ENCODE results near the gene LAMA3. TPM values are rescaled to one million over a fixed set of nuclear protein-coding genes. Genes with fewer than 3 reads are reported as not detected.

The LAMA3 gene
- total RNA-seq, 1 experiment from 2014 or later = 8.1 TPM

DNA sequence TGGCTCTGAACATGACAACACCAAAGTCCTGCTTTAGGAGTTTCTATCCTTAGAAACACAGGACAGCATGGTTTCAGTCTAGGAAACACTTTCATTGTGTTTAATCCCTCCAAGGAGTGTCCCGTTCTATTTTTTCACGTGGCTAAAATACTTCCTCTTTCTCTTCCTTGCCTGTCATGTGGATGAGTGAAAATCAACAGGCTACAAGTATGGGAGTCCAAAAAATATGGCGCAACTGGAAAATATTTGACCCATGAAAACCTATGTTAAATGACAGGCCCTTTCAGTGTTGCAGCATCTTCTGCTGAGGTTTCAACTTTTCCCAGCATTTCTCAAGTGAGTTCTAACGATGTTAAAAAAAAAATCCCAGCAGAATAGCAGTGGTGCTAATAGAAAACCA is 146.3 kb downstream of the LAMA3 start:
- BruUV-seq (replicated peaks) = no TSS peak

GRCh38 chr18:23837591-23837990 is 148.3 kb downstream of the LAMA3 start:
- TF ChIP-seq SIN3A (IDR thresholded peaks at IDR 0.05; ENCODE audit: borderline replicate concordance, insufficient read depth, low read depth, low read length) (no peak), TCF7L2 (IDR thresholded peaks at IDR 0.05; ENCODE audit: low read depth, low read length) (no peak), REST (IDR thresholded peaks at IDR 0.05; ENCODE audit: insufficient read depth in 1 of 2, low read depth in 2 of 2, low read length in 1 of 2) (no peak), POLR2AphosphoS5 (IDR thresholded peaks at IDR 0.05; ENCODE audit: low read depth, low read length) (no peak)
- TF ChIP-seq, protein P1, sequence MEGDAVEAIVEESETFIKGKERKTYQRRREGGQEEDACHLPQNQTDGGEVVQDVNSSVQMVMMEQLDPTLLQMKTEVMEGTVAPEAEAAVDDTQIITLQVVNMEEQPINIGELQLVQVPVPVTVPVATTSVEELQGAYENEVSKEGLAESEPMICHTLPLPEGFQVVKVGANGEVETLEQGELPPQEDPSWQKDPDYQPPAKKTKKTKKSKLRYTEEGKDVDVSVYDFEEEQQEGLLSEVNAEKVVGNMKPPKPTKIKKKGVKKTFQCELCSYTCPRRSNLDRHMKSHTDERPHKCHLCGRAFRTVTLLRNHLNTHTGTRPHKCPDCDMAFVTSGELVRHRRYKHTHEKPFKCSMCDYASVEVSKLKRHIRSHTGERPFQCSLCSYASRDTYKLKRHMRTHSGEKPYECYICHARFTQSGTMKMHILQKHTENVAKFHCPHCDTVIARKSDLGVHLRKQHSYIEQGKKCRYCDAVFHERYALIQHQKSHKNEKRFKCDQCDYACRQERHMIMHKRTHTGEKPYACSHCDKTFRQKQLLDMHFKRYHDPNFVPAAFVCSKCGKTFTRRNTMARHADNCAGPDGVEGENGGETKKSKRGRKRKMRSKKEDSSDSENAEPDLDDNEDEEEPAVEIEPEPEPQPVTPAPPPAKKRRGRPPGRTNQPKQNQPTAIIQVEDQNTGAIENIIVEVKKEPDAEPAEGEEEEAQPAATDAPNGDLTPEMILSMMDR (IDR thresholded peaks at IDR 0.05) = no peak
- H3K9me3 ChIP-seq (ENCODE audit: control insufficient read depth, insufficient read depth, low read depth, low read length) = no peaks in the 10 kb centered on the region
- no peak overlapping the region for H3K27ac ChIP-seq (ENCODE audit: low read length)
- POLR2A ChIA-PET = interaction anchor here (0.5 to 0.6 kb wide), 2 partner anchors 302 to 308 kb away, joined by 3 to 6 read pairs; no protein-coding TSS in a partner anchor
- CTCF ChIA-PET = interaction anchor here (0.6 kb wide), 1 partner anchor 350 kb away, joined by 6 read pairs; no protein-coding TSS in a partner anchor
- intact Hi-C loops (cut with micrococcal nuclease; ENCODE audit: unreplicated experiment) (no loop called here), in situ Hi-C loops (cut with HindIII; ENCODE audit: low pct_unique_long_range_greater_than_20kb, low sequenced_read_pairs) (no loop called here)
- no peaks in the 10 kb centered on the region for H3K4me1 ChIP-seq (ENCODE audit: control insufficient read depth, insufficient read depth, low read length)
- ATAC-seq = no peak
- no peaks in the 10 kb centered on the region for H3K36me3 ChIP-seq (ENCODE audit: control insufficient read depth, insufficient read depth, low read length)
- BruUV-seq (replicated peaks) = no TSS peak
- DNase-seq (ENCODE audit: low read depth, low spot score) = no peak
- no peak overlapping the region for H3K4me3 ChIP-seq (ENCODE audit: low read depth in 2 of 2, low read length in 2 of 2)
- H3K27me3 ChIP-seq (ENCODE audit: control insufficient read depth, insufficient read depth, low read length) = no peaks in the 10 kb centered on the region; the same call in 1 of the 2 replicates

More for the DNA sequence above, 146.3 kb downstream of the LAMA3 start:
- ATAC-seq (no peak), DNase-seq (ENCODE audit: low read depth, low spot score) (no peak)
- H3K4me1 ChIP-seq (ENCODE audit: control insufficient read depth, insufficient read depth, low read length) = no peaks in the 10 kb centered on the region
- H3K4me3 ChIP-seq (ENCODE audit: low read depth in 2 of 2, low read length in 2 of 2) = no peak overlapping the region
- TF ChIP-seq POLR2AphosphoS5 (IDR thresholded peaks at IDR 0.05; ENCODE audit: low read depth, low read length) (no peak), TCF7L2 (IDR thresholded peaks at IDR 0.05; ENCODE audit: low read depth, low read length) (no peak), SIN3A (IDR thresholded peaks at IDR 0.05; ENCODE audit: borderline replicate concordance, insufficient read depth, low read depth, low read length) (no peak), REST (IDR thresholded peaks at IDR 0.05; ENCODE audit: insufficient read depth in 1 of 2, low read depth in 2 of 2, low read length in 1 of 2) (no peak)
- TF ChIP-seq, protein P1 (IDR thresholded peaks at IDR 0.05) = no peak
- in situ Hi-C loops (cut with HindIII; ENCODE audit: low pct_unique_long_range_greater_than_20kb, low sequenced_read_pairs) (no loop called here), intact Hi-C loops (cut with micrococcal nuclease; ENCODE audit: unreplicated experiment) (no loop called here)
- H3K9me3 ChIP-seq (ENCODE audit: control insufficient read depth, insufficient read depth, low read depth, low read length) = no peaks in the 10 kb centered on the region
- no peaks in the 10 kb centered on the region for H3K36me3 ChIP-seq (ENCODE audit: control insufficient read depth, insufficient read depth, low read length)
- POLR2A ChIA-PET = no interaction called here
- H3K27me3 ChIP-seq (ENCODE audit: control insufficient read depth, insufficient read depth, low read length) = no peaks in the 10 kb centered on the region; the same call in 1 of the 2 replicates
- no peak overlapping the region for H3K27ac ChIP-seq (ENCODE audit: low read length)
- CTCF ChIA-PET = no interaction called here

Measured in Panc1 (cell line).